ENCODE data around the gene MTCL1.

The MTCL1 gene

DNA sequence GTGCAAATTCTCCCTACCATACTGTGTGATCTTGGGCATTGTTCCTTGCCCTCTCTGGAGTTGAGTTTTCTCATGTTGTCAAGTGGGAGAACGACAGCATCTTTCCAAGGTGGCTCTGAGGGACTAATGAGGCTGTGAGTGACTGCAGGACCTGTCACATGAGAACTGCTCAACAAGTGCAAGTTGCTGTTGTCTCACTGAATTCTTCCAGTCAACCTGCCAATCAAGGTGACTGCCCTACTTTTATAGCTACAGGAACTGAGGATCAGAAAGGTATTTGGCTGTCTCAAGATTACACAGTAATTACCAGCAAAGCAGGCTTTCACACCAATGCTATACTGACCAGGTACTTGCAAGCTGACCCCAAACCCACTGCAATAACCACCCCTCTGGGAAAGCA lies 137.6 kb downstream of the MTCL1 start:
- H3K9ac ChIP-seq (ENCODE audit: low read depth, low read length): no peak overlapping the region
- no peaks in the 10 kb centered on the region for H3K9me3 ChIP-seq (ENCODE audit: control insufficient read depth, insufficient read depth, low read length)
- no peaks in the 10 kb centered on the region for H3K36me3 ChIP-seq (ENCODE audit: insufficient read depth, low read length)
- no peaks in the 10 kb centered on the region for H3K4me1 ChIP-seq (ENCODE audit: insufficient read depth, low read length)

DNA sequence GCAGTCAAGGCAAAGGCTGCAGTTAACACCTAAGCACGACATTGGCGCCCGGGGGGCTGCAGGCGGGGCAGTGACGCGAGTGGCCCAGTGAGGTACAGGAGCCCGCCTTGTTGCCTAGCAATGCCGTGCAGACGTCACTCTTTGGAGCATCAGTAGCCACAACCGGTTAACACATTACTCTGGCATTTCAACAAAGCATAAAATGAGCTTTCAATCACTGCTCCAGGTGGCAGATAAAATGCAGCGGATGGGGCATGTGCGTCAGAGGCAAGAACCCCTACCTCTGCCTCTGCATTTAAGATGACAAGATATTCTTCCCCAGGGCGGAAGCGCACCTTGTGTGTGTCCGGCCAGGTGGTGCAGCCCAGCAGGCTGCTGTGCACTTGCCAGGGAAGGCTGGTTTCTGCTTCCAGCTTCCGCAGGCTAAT lies 139.4 kb downstream of the MTCL1 start:
- H3K9me3 ChIP-seq (ENCODE audit: control insufficient read depth, insufficient read depth, low read length): no peaks in the 10 kb centered on the region
- no peaks in the 10 kb centered on the region for H3K36me3 ChIP-seq (ENCODE audit: insufficient read depth, low read length)
- no peaks in the 10 kb centered on the region for H3K4me1 ChIP-seq (ENCODE audit: insufficient read depth, low read length)
- H3K9ac ChIP-seq (ENCODE audit: low read depth, low read length): no peak overlapping the region

DNA sequence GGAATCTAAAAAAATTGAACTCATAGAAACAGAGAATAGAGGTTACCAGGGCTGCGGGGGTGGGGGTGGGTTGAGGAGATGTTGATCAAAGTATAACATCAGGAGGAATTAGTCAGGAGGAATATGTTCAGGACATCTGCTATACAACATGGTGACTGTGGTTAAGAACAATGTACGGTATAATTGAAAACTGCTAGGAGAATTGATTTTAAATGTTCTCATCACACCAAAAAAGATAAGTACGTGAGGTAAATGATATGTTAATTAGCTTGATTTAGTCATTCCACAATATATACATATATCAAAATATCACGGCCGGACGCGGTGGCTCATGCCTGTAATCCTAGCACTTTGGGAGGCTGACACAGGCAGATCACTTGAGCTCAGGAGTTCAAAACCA lies 140.2 kb downstream of the MTCL1 start:
- Histone ChIP-seq H3K4me1 (ENCODE audit: insufficient read depth, low read length) (no peaks in the 10 kb centered on the region), H3K36me3 (ENCODE audit: insufficient read depth, low read length) (no peaks in the 10 kb centered on the region), H3K9me3 (ENCODE audit: control insufficient read depth, insufficient read depth, low read length) (no peaks in the 10 kb centered on the region), H3K9ac (ENCODE audit: low read depth, low read length) (no peak overlapping the region)

GRCh38 chr18:8847066-8847755 lies 141.9 kb downstream of the MTCL1 start:
- H3K36me3 ChIP-seq (ENCODE audit: insufficient read depth, low read length): no peaks in the 10 kb centered on the region
- H3K9ac ChIP-seq (ENCODE audit: low read depth, low read length): no peak overlapping the region
- H3K9me3 ChIP-seq (ENCODE audit: control insufficient read depth, insufficient read depth, low read length): no peaks in the 10 kb centered on the region
- H3K4me1 ChIP-seq (ENCODE audit: insufficient read depth, low read length): no peaks in the 10 kb centered on the region

- H3K36me3 ChIP-seq (ENCODE audit: insufficient read depth, low read length): no peaks in the 10 kb centered on the region
- H3K9me3 ChIP-seq (ENCODE audit: control insufficient read depth, insufficient read depth, low read length): no peaks in the 10 kb centered on the region
- H3K9ac ChIP-seq (ENCODE audit: low read depth, low read length): no peak overlapping the region
- H3K4me1 ChIP-seq (ENCODE audit: insufficient read depth, low read length): no peaks in the 10 kb centered on the region
Observed at GRCh38 chr18:8847900-8848299, 142.5 kb downstream of the MTCL1 start.

DNA sequence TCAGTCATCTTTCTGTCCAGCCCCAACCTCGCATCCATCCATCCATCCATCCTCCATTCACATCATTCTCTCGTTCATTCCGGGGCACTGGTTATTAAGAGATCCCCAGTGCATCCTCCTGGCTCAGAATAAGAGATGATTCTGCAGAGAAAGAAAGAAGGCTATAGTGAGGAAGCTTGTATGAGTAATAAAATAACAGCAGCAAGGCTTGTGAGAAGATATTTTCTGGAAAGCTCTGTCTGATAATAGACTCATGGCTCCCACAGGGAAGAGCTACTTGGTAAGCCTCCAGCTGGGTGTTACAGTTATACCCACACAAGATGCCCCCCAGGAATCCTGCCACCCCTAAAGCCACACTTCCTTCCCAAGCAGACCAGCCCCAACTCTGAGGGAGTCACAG lies 143.2 kb downstream of the MTCL1 start:
- no peaks in the 10 kb centered on the region for H3K36me3 ChIP-seq (ENCODE audit: insufficient read depth, low read length)
- H3K9me3 ChIP-seq (ENCODE audit: control insufficient read depth, insufficient read depth, low read length): no peaks in the 10 kb centered on the region
- no peak overlapping the region for H3K9ac ChIP-seq (ENCODE audit: low read depth, low read length)
- H3K4me1 ChIP-seq (ENCODE audit: insufficient read depth, low read length): no peaks in the 10 kb centered on the region

DNA sequence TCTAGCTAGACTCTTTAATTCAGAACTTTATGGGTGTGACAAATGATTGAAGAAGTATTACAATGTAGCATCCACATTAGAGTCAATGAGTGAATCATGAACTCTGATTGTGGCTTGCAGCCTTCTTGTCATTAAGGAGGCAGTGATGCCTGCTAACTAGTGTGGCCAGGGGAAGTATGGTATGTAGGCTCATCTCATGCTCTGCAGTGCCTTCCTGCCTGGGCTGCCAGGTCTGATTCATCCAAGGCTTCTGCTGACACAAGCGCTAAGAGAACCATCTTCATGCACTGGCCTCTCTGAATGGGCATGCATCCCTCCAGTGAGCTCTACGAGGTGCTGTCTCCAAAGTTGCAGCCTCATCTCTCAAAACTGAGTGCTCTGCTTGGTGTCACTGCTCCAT lies 144.3 kb downstream of the MTCL1 start:
- H3K4me1 ChIP-seq (ENCODE audit: insufficient read depth, low read length): peaks cover under 1% of the 10 kb centered on the region; the same call in 1 of the 2 replicates
- H3K9me3 ChIP-seq (ENCODE audit: control insufficient read depth, insufficient read depth, low read length): no peaks in the 10 kb centered on the region
- no peak overlapping the region for H3K9ac ChIP-seq (ENCODE audit: low read depth, low read length)
- no peaks in the 10 kb centered on the region for H3K36me3 ChIP-seq (ENCODE audit: insufficient read depth, low read length)

- H3K4me1 ChIP-seq (ENCODE audit: insufficient read depth, low read length): peaks cover 4% of the 10 kb centered on the region; the same call in 1 of the 2 replicates
- no peak overlapping the region for H3K9ac ChIP-seq (ENCODE audit: low read depth, low read length)
Observed at GRCh38 chr18:8851659-8852058, 146.3 kb downstream of the MTCL1 start.

GRCh38 chr18:8854550-8854949 lies 149.2 kb downstream of the MTCL1 start:
- Histone ChIP-seq H3K4me1 (ENCODE audit: insufficient read depth, low read length) (peaks cover 4% of the 10 kb centered on the region; the same call in 1 of the 2 replicates), H3K36me3 (ENCODE audit: insufficient read depth, low read length) (no peaks in the 10 kb centered on the region), H3K9ac (ENCODE audit: low read depth, low read length) (no peak overlapping the region), H3K9me3 (ENCODE audit: control insufficient read depth, insufficient read depth, low read length) (no peaks in the 10 kb centered on the region)

More at GRCh38 chr18:8851659-8852058, 146.3 kb downstream of the MTCL1 start:
- H3K36me3 ChIP-seq (ENCODE audit: insufficient read depth, low read length): no peaks in the 10 kb centered on the region
- no peaks in the 10 kb centered on the region for H3K9me3 ChIP-seq (ENCODE audit: control insufficient read depth, insufficient read depth, low read length)

DNA sequence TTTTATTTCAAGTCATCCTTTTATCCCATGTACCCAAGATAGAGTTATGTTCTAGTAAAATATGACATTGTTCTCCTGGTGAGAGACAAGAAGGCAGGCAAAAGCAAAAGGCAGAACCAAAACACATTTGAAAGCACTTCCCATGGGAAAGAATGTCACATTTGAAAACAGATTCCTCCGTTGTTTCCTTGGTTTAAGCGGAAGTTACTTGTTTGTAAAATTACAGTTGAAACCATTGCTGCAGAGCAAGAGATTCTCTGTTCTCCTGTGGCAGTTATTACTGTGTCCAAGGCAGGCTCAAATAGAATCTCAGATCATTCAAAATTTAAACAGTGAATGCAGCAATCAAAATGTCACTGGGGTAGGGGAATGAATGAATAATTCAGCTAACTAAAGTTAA lies 149.6 kb downstream of the MTCL1 start:
- no peaks in the 10 kb centered on the region for H3K9me3 ChIP-seq (ENCODE audit: control insufficient read depth, insufficient read depth, low read length)
- peaks cover 4% of the 10 kb centered on the region; the same call in 1 of the 2 replicates for H3K4me1 ChIP-seq (ENCODE audit: insufficient read depth, low read length)
- H3K36me3 ChIP-seq (ENCODE audit: insufficient read depth, low read length): no peaks in the 10 kb centered on the region
- no peak overlapping the region for H3K9ac ChIP-seq (ENCODE audit: low read depth, low read length)

DNA sequence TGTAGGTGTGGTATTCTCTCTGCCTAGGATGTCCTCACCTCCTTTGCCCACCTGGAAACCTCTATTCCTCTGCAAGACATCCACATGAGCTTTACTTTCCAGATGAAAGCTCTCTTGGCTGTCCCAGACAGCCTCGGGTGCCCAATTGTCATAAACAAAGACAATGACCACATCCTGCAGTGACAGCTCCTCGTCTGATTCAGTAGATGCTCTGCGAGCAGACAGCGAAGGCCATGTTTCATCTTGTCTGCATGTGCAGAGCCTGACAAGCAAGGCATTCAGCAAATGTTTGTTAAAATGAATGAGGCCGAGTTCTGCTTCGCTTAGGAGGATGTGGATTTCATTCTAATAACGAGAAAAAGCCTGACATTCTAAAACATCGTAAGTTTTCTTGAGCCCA lies 150.9 kb downstream of the MTCL1 start:
- H3K4me1 ChIP-seq (ENCODE audit: insufficient read depth, low read length): peaks cover 4% of the 10 kb centered on the region; the same call in 1 of the 2 replicates
- H3K9ac ChIP-seq (ENCODE audit: low read depth, low read length): no peak overlapping the region
- no peaks in the 10 kb centered on the region for H3K36me3 ChIP-seq (ENCODE audit: insufficient read depth, low read length)
- no peaks in the 10 kb centered on the region for H3K9me3 ChIP-seq (ENCODE audit: control insufficient read depth, insufficient read depth, low read length)

- no peaks in the 10 kb centered on the region for H3K9me3 ChIP-seq (ENCODE audit: control insufficient read depth, insufficient read depth, low read length)
- H3K36me3 ChIP-seq (ENCODE audit: insufficient read depth, low read length): no peaks in the 10 kb centered on the region
- H3K9ac ChIP-seq (ENCODE audit: low read depth, low read length): no peak overlapping the region
- H3K4me1 ChIP-seq (ENCODE audit: insufficient read depth, low read length): peaks cover 4% of the 10 kb centered on the region; the same call in 1 of the 2 replicates
Observed at GRCh38 chr18:8856769-8857393, 151.5 kb downstream of the MTCL1 start.

- H3K9me3 ChIP-seq (ENCODE audit: control insufficient read depth, insufficient read depth, low read length): no peaks in the 10 kb centered on the region
- H3K36me3 ChIP-seq (ENCODE audit: insufficient read depth, low read length): no peaks in the 10 kb centered on the region
- H3K9ac ChIP-seq (ENCODE audit: low read depth, low read length): no peak overlapping the region
- peaks cover 4% of the 10 kb centered on the region; the same call in 1 of the 2 replicates for H3K4me1 ChIP-seq (ENCODE audit: insufficient read depth, low read length)
Observed at GRCh38 chr18:8857806-8858205, 152.4 kb downstream of the MTCL1 start.

GRCh38 chr18:8858888-8859511 lies 153.6 kb downstream of the MTCL1 start:
- peaks cover 4% of the 10 kb centered on the region; the same call in 1 of the 2 replicates for H3K4me1 ChIP-seq (ENCODE audit: insufficient read depth, low read length)
- H3K9me3 ChIP-seq (ENCODE audit: control insufficient read depth, insufficient read depth, low read length): no peaks in the 10 kb centered on the region
- no peak overlapping the region for H3K9ac ChIP-seq (ENCODE audit: low read depth, low read length)
- no peaks in the 10 kb centered on the region for H3K36me3 ChIP-seq (ENCODE audit: insufficient read depth, low read length)
